PC-3 (cell line): ENCODE measurements around the gene LY86.

ENCODE experiments used
- CTCF ChIP-seq: fragments of 300-600 bp; sonication (generic); conservative IDR thresholded peaks from 2 replicates; pipeline ENCODE4 v1.5.1; 2017; ENCODE audit warnings: antibody characterized with exemption, low read depth, mild to moderate bottlenecking, low read length
- EZH2 ChIP-seq: fragments of 300-600 bp; sonication (generic); IDR thresholded peaks from one replicate; pipeline ENCODE4 v1.6.1; 2017; ENCODE audit warnings: antibody characterized with exemption, mild to moderate bottlenecking, low read length; ENCODE audit not compliant: unreplicated experiment

GRCh38 chr6:6686748-6687601 is 98.5 kb downstream of the LY86 start:
- TF ChIP-seq EZH2 (no peak), CTCF (no peak)
